Retina (tissue), 1 donor: Measurements from ENCODE around the gene TKT.

Source experiments
- DNase-seq: peaks from one replicate; pipeline ENCODE4 v3.0.0-alpha.2; 2016

TKT gene

DNA sequence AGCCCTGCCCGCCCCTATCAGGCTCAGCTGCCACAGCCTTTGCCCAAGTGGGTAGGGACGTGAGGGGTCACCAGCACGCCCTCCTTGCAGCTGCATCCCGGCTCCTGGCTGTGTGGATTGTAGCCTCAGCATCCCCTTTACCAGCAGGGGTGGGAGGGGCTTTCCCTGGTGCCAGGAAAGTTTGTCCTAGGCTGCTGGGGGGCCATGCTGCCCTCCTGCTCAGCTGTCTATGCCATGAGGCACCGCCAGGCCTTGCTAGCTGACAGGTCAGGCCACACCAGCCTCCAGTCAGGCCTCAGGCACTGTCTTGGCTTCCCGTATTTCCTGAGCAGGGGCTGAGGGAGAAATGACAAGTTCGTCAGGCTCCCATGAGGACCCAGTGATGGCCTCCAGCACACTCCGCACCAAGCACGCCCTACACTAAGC is 32.3 kb downstream of the TKT start:
- DNase-seq: no peak

DNA sequence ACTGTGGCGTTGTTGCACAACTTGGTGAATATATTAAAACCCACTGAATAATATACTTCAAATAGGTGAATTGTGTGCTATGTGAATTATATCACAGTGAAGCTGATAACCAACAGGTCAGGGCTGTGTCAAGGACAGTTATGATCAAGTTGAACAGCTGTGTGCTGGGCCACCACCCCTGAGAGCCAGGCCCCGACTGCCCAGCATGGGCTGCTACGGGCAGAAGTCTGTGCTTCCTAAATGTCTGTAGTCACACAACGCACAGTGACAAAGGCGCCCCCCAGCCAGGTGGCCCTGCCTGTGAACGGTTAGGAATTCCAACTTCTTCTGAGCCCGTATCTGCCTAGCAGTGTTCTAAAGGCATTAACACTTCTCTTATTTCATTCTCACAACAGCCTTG is 32.8 kb downstream of the TKT start:
- no peak for DNase-seq

GRCh38 chr3:53222183-53222901 is 33.5 kb downstream of the TKT start:
- no peak for DNase-seq

DNA sequence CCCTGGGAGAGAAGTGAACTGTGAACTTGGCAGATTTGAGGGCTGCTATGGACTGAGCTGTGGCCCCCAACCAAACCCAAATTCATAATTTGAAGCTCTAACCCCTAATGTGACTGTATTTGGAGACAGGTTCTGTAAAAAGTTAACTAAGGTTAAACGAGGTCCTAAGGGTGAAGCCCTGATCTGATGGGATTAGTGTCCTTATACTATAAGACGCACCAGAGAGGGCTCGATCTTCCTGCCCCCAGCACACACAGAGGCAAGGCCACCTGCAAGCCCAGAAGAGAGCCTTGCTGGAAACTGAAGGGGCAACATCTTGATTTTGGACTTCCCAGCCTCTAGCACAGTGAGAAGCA is 34.0 kb downstream of the TKT start:
- no peak for DNase-seq

GRCh38 chr3:53221345-53221744 is 34.5 kb downstream of the TKT start:
- DNase-seq: no peak

GRCh38 chr3:53219895-53220483 is 35.8 kb downstream of the TKT start:
- peak; percentile 83 for DNase-seq

DNA sequence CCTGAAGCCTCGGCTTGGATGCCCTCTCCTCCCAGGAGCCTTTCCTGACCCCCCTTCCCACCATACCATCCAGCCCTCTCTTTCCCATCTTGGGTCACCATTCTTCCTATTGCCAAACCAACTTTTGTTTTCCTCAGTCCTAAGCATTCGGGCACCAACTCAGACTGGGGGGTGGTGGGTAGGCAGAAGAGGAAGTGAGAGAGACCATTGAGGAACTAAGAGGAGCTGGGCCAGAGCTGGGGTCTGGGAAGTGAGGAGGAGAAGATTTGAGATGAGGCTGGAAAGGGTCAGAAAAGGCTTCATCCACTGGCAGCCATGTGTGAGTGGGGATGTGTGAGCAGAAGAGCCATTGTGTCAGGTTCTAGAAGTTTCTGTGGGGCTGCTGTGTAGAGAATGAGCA is 37.7 kb downstream of the TKT start:
- DNase-seq: no peak

DNA sequence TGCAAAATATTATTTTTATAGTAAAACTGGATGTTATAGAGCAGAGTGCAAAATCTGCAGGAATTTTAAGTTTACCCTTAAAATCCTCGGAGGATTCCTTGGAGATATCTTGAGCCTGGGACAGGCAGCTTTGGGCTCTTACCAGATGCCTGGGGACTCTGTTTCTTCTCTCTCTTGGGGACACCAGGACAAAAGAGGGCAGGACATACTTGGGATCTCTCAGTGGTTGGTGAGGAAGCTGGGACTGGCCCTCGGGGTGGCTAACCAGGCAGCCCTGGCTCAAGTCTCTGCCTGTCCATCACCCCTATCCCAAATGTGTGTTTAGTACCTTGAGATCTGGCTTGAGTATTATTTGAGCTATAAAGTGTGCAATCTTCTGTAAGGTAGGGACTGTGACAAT is 38.6 kb downstream of the TKT start:
- no peak for DNase-seq

DNA sequence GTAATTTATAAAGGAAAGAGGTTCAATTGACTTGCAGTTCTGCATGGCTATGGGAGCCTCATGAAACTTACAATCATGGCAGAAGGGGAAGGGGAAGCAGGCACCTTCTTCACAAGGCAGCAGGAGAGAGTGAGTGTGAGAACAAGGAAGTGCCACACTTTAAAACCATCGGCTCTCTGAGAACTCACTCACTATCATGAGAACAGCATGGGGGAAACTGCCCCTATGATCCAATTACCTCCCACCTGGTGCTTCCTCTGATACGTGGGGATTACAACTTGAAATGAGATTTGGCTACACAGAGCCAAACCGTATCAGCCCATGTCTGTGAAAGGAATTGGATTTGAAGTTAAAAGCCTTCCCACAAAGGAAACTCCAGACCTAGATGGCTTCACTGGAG is 39.1 kb downstream of the TKT start:
- no peak for DNase-seq

DNA sequence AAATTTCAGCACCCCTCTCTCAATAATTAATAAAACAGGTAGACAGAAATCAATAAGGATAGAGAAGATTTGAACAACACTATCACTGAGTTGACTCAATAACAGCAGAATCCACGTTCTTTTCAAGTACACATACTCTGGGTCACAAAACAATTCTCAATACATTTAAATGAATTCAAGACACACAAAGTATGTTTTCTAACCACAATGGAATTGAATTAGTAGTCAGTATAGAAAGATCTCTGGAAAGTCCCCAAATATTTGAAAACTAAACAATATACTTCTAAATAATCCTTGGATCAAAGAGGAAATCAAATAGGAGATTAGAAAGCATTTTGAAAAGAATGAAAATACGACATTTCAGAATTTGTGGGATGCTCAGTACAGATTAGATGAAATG is 40.0 kb downstream of the TKT start:
- DNase-seq: no peak

- no peak for DNase-seq
Observed at GRCh38 chr3:53213276-53213675, 42.5 kb downstream of the TKT start.

DNA sequence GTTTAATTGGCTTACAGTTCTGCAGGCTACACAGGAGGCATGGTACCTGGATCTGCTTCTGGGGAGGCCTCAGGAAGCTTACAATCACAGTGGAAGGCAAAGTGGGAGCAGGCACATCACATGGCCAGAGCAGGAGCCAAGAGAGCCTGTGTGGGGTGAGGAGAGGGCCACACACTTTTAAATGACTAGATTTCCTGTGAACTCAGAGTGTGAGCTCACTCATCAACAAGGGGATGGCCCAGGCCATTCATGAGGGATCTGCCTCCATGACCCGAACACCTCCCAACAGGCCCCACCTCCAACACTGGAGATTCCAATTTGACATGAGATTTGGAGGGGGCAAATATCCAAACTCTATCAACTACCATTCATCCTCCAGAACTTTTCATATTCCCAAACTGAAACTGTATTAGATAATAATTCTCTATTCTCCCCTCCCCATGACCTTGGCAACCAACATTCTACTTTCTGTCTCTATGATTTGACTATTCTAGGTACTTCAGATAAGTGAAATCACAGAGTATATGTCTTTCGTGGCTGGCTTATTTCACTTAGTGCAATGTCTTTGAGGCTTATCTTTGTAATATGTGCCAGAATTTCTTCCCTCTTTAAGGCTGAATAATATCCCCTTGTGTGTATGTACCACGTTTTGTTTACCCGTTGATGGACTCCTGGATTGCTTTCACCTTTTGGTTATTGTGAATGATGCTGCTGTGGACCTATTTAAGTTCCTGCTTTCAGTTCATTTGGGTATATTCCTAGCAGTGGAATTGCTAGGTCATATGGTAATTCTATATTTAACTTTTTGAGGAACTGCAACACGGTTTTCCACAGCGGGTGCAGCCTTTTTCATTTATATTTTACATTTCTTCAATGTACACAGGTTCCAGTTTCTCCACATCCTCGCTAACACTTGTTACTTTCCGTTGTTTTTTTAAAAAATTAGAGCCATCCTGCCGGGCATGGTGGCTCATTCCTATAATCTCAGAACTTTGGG is 43.8 kb downstream of the TKT start:
- no peak for DNase-seq

GRCh38 chr3:53202331-53203015 is 53.3 kb downstream of the TKT start:
- DNase-seq: no peak

DNA sequence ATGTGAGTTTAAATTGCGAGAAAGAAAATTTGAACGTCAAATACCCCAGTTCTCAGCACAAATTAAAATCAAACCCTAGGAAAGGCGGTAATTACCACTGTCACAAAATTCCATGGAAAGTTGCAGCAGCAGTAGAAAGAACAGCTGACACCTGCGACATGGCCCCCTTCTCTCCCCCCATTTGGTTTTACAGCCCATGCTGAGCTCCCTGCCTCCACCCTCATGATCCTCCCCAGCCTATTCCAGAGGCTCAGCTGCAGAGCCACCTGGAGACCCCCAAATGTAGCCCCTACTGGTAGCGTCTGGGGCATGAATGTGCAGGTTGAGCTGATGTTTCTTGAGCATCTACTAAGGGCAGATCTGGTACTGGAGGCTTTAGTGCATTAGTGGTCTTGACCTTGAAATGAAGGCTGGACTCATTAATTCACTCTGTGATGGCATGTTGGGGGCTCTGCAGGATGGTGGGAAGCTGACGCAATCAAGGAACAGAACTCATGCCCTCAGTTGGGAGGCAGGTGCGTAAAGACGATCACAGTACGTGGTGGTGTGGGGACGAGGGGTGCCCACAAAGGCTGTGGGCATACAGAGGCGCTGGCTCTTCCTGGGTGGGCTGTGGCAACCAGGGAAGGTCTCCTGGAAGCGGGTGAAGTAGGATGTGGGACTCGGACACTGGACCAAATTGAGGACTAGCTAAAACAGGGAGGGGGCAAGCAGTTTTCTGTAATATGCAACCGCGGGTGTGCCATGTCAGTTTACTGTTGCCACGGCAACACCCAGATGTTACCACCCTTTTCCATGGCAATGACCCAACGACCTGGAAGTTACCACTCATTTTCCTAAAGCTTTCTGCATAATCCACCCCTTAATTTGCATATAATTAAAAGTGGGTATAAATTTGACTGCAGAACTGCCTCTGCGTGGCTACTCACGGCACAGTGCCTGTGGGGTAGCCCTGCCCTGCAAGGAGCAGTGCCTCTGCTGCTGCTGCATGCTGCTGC is 55.0 kb downstream of the TKT start:
- no peak for DNase-seq

DNA sequence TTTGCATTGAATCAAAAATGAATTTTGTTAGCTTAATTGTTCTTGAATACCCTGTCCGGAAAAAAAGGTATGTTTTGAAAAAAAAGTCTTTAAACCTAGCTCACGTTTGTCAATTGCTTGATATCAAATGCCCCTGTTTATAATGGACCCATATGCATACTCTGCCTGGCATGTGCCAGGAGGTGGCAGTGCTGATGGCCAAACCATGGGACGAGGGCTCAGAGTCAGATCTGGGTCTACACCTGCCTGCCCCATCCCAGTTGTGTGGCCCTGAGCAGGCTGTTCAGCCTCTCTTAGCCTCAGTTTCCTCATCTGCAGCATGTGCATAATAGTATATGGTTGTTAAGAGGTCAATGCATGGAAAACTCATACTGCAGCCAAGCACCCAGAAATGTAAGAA is 56.0 kb downstream of the TKT start:
- DNase-seq: no peak

DNA sequence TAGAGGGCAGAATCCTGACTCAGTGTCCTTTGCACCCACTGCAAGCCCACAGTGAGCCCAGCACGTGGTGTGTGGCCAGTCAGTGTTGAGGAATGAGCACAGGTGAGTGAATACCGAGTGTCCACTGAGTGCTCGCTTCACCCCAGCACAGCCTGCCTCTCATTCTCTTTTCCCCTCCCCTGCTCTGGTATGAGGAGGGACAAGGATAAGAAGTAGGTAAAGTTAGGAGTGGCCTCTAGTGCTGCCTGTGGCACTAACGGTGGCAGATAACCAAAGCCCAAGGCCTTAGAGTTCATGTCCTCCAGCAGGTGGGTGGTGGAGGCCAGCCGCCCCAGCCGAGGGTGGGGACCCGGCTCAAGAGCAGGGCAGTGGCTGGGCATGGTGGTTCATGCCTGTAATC is 56.8 kb downstream of the TKT start:
- no peak for DNase-seq

DNA sequence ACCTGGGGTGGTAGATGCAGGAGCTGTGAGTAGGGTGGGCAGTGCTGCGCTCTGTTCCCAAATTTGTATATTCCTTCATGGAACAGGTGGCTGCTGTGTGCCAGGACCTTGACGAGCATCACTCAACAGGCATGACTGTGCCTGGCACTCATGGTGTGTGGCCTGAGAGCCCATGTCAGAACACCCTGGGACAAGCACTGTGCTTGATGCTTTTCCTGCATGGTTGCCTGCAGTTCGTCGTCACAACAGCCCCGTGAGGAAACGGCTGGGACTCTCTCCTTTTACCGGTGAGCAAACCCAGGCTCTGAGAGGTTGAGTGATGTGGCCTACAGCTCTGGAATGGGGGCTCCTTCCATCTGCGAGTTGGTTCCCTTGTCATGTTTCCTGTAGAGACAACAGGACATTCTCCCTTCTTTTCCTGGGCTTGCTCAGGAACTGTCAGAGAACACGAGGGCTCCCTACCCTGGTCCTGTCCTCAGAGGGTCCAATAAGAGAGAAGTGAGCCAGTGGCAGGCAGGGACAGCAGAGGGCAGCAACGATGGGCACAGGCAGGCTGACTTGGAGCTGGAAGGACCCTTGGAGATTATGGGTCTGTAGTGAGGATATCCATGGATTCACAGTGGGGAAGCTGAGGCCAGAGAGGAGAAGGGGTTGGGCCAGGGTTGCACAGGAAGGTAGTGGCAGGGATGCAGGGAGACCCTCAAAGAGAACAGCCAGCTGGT is 57.4 kb downstream of the TKT start:
- DNase-seq: no peak

DNA sequence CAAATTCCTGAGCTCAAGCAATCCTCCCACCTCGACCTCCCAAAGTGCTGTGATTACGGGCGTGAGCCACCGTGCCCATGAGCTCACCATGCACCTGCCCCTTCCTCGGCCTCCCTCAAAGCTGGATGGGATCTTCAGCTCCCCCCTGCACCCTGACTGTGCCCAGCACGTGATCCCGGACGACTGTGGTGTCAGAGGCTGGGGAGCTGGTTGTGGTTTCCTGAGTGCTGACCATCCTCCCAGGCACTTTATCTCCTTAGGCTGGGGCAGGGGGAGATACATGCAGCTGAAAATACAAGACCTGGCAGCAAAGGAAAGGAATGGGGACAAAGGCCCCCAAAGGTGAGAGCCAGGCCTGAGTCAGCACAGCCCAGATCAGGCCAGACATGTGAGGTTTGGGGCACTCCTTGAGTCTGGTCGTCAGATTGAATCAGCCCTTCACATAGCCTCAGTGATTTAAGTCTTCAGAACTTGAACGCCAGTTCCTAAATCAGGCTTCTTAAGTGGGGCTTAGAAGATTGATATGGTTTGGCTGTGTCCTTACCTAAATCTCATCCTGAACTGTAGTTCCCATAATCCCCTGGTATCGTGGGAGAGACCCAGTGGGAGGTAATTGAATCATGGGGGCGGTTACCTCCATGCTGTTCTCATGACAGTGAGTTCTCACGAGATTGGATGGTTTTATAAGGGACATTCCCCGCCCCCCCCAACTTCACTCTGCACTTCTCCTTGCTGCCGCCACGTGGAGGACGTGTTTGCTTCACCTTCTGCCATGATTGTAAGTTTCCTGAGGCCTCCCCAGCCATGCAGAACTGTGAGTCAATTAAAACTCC is 59.0 kb downstream of the TKT start:
- DNase-seq: no peak

DNA sequence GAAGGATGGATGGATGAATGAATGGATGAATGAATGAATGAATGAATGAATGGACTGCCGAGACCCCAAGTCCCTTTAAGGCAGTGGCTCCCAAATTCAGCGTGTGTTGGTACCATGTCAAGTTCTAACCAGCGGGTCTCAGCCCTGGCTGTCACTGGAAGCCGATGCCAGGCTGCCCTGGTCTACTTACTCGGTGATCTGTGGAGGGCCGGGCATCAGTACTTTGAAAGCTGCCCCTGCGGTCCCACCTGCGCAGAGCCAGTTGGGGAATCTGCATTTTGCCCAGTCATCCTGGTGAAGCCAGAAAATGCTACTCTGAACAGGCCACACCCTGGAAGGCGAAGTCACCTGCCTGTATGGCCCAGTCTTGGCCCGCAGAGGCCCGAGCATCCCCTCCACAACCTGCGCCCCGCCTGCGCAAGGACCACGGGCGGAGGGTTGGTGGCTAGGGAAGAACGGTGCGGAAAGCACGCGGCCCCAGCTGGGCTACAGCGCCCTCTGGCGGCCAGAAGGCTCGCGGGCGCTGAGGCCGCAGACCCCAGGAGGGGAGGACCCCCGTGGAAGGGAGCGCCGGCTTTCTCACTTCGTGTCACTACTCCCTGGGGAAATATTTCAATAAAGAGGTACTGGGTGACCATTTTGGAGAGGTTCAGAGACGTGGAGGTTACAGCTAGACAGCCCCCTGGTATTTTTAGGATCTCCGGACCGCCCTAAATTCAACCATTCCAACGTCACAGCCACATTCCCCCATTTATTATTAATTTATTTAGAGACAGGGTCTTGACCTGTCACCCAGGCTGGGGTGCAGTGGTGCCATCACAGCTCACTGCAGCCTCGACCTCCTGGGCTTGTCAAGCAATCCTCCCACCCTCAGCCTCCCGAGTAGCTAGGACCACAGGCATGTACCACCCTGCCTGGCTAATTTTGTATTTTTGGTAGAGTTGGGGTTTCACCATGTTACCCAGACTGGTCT is 59.9 kb downstream of the TKT start:
- peak; percentile 88 for DNase-seq
